ENCODE data around the gene MEGF10. TPM values are rescaled to one million over a fixed set of nuclear protein-coding genes. Genes with fewer than 3 reads are reported as not detected.

Gene MEGF10
- total RNA-seq, 1 donor from 2014 or later, result not detected

- intact Hi-C loops (cut with micrococcal nuclease), result no loop called here
- Mint-ChIP-seq H3K27me3 (ENCODE audit: low read depth) (peaks cover under 1% of the 10 kb centered on the region), H3K4me1 (ENCODE audit: low read depth) (peaks cover 8% of the 10 kb centered on the region), H3K4me3 (ENCODE audit: low read depth) (no peak overlapping the region), H3K9me3 (no peaks in the 10 kb centered on the region), H3K36me3 (ENCODE audit: low read depth) (no peaks in the 10 kb centered on the region), H3K27ac (no peak overlapping the region)
- DNase-seq (ENCODE audit: low spot score), result no peak
Observed at GRCh38 chr5:127415034-127415433, 124.4 kb downstream of the MEGF10 start.

DNA sequence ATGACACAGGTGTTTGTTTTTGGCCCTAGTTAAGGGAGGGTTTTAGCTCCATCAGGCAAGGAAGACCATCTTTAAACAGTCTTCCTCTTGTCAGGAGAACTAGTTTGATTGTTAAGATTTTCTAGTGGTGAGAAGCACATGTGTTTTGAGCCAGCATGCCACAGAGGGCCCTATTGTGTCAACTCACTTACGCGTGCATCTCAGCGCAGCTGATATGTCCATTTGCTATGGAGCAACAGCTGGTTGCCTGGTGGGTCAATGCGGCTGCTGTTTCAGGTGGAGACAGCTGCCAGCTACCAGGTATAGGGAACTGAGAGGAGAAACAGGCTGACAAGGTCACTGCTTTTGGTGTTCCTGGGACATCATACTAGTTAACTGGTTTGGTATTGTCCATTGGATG lies 126.3 kb downstream of the MEGF10 start:
- H3K9me3 Mint-ChIP-seq, result no peaks in the 10 kb centered on the region
- no peaks in the 10 kb centered on the region for H3K36me3 Mint-ChIP-seq (ENCODE audit: low read depth)
- H3K4me1 Mint-ChIP-seq (ENCODE audit: low read depth), result no peaks in the 10 kb centered on the region
- H3K27ac Mint-ChIP-seq, result no peak overlapping the region
- intact Hi-C loops (cut with micrococcal nuclease), result no loop called here
- H3K4me3 Mint-ChIP-seq (ENCODE audit: low read depth), result no peak overlapping the region
- DNase-seq (ENCODE audit: low spot score), result no peak
- no peaks in the 10 kb centered on the region for H3K27me3 Mint-ChIP-seq (ENCODE audit: low read depth)

DNA sequence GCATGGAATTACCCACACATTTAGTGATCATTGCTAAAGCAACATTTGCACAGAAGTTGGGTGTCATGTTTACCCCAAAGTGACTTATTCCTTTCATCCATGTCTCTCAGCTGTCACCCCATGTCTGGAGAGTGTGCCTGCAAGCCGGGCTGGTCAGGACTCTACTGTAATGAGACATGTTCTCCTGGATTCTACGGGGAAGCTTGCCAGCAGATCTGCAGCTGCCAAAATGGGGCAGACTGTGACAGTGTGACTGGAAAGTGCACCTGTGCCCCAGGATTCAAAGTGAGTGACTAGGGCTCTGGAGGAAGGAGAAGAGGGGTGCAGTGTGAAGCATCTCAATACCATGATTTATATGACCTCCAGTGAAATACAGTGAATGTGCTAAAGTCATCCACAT lies 126.9 kb downstream of the MEGF10 start:
- Mint-ChIP-seq H3K27me3 (ENCODE audit: low read depth) (no peaks in the 10 kb centered on the region), H3K36me3 (ENCODE audit: low read depth) (no peaks in the 10 kb centered on the region), H3K27ac (no peak overlapping the region), H3K9me3 (no peaks in the 10 kb centered on the region), H3K4me3 (ENCODE audit: low read depth) (no peak overlapping the region), H3K4me1 (ENCODE audit: low read depth) (no peaks in the 10 kb centered on the region)
- intact Hi-C loops (cut with micrococcal nuclease), result no loop called here
- DNase-seq (ENCODE audit: low spot score), result no peak

- peaks cover 1% of the 10 kb centered on the region for H3K4me1 Mint-ChIP-seq (ENCODE audit: low read depth)
- no peak overlapping the region for H3K27ac Mint-ChIP-seq
- intact Hi-C loops (cut with micrococcal nuclease), result no loop called here
- H3K36me3 Mint-ChIP-seq (ENCODE audit: low read depth), result no peaks in the 10 kb centered on the region
- H3K27me3 Mint-ChIP-seq (ENCODE audit: low read depth), result no peaks in the 10 kb centered on the region
- no peak overlapping the region for H3K4me3 Mint-ChIP-seq (ENCODE audit: low read depth)
- DNase-seq (ENCODE audit: low spot score), result no peak
- no peaks in the 10 kb centered on the region for H3K9me3 Mint-ChIP-seq
Observed at GRCh38 chr5:127418367-127418766, 127.8 kb downstream of the MEGF10 start.

DNA sequence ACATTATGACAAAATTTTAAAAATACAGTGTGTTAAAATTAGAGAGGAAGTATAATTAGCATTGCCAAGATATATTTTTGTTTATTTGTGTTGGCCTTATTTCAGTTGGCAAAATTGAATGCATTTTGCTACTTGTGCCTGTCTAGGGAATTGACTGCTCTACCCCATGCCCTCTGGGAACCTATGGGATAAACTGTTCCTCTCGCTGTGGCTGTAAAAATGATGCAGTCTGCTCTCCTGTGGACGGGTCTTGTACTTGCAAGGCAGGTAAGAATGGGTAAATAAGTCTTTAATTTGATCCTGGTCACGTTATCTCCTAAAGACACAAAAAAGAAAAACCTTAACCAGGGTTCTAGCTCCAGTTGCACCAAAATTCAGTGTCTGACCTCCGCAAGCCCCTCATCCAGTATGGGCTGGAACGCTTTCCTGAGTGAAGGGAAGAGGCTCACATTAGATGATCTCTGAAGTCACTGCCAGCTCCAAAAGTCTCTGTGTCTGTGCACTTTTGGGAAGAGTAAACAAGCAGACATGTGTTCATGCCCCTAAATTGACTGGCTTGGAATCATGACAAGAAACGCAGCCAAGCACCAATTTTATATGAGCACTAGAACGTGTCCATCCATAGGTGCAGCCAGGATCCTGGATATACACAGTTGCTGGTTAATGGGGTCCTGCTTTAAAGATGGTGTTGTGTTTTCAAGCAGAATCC lies 128.5 kb downstream of the MEGF10 start:
- intact Hi-C loops (cut with micrococcal nuclease), result no loop called here

GRCh38 chr5:127419683-127420257 lies 129.2 kb downstream of the MEGF10 start:
- intact Hi-C loops (cut with micrococcal nuclease), result no loop called here
- H3K27me3 Mint-ChIP-seq (ENCODE audit: low read depth), result peaks cover 3% of the 10 kb centered on the region
- H3K27ac Mint-ChIP-seq, result no peak overlapping the region
- H3K4me3 Mint-ChIP-seq (ENCODE audit: low read depth), result no peak overlapping the region
- H3K9me3 Mint-ChIP-seq, result no peaks in the 10 kb centered on the region
- H3K36me3 Mint-ChIP-seq (ENCODE audit: low read depth), result no peaks in the 10 kb centered on the region
- H3K4me1 Mint-ChIP-seq (ENCODE audit: low read depth), result peaks cover 3% of the 10 kb centered on the region
- no peak for DNase-seq (ENCODE audit: low spot score)

More for the DNA sequence above, 128.5 kb downstream of the MEGF10 start:
- peaks cover 3% of the 10 kb centered on the region for H3K4me1 Mint-ChIP-seq (ENCODE audit: low read depth)
- H3K27me3 Mint-ChIP-seq (ENCODE audit: low read depth), result no peaks in the 10 kb centered on the region
- DNase-seq (ENCODE audit: low spot score), result no peak
- H3K36me3 Mint-ChIP-seq (ENCODE audit: low read depth), result no peaks in the 10 kb centered on the region
- no peak overlapping the region for H3K27ac Mint-ChIP-seq
- no peaks in the 10 kb centered on the region for H3K9me3 Mint-ChIP-seq
- H3K4me3 Mint-ChIP-seq (ENCODE audit: low read depth), result no peak overlapping the region

DNA sequence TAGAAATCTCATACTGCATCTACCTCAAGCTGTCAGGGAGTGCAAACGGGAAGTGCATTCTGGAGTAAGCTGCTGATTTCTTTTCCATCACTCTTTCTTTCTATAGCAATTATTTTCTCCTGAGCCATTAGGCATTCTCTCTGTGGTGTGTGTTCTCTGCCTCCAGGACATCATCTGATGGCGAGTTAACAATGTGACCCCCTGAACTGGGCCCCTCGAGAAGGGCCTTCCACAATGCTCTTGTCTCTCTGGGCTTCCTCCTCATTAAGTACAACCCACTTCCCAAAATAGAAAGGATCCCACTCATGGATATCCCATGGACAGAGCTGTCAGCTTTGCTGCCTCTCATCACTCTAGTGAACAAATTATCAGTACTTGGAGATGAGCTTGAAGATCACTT lies 130.2 kb downstream of the MEGF10 start:
- Mint-ChIP-seq H3K4me3 (ENCODE audit: low read depth) (no peak overlapping the region), H3K9me3 (no peaks in the 10 kb centered on the region), H3K27ac (no peak overlapping the region), H3K36me3 (ENCODE audit: low read depth) (no peaks in the 10 kb centered on the region), H3K27me3 (ENCODE audit: low read depth) (peaks cover 3% of the 10 kb centered on the region), H3K4me1 (ENCODE audit: low read depth) (peaks cover 3% of the 10 kb centered on the region)
- intact Hi-C loops (cut with micrococcal nuclease), result no loop called here
- no peak for DNase-seq (ENCODE audit: low spot score)

GRCh38 chr5:127421471-127421870 lies 130.9 kb downstream of the MEGF10 start:
- no peaks in the 10 kb centered on the region for H3K36me3 Mint-ChIP-seq (ENCODE audit: low read depth)
- no peak for DNase-seq (ENCODE audit: low spot score)
- H3K27ac Mint-ChIP-seq, result no peak overlapping the region
- H3K4me3 Mint-ChIP-seq (ENCODE audit: low read depth), result no peak overlapping the region
- H3K27me3 Mint-ChIP-seq (ENCODE audit: low read depth), result peaks cover 3% of the 10 kb centered on the region
- H3K9me3 Mint-ChIP-seq, result no peaks in the 10 kb centered on the region
- H3K4me1 Mint-ChIP-seq (ENCODE audit: low read depth), result peaks cover 3% of the 10 kb centered on the region
- intact Hi-C loops (cut with micrococcal nuclease), result no loop called here

DNA sequence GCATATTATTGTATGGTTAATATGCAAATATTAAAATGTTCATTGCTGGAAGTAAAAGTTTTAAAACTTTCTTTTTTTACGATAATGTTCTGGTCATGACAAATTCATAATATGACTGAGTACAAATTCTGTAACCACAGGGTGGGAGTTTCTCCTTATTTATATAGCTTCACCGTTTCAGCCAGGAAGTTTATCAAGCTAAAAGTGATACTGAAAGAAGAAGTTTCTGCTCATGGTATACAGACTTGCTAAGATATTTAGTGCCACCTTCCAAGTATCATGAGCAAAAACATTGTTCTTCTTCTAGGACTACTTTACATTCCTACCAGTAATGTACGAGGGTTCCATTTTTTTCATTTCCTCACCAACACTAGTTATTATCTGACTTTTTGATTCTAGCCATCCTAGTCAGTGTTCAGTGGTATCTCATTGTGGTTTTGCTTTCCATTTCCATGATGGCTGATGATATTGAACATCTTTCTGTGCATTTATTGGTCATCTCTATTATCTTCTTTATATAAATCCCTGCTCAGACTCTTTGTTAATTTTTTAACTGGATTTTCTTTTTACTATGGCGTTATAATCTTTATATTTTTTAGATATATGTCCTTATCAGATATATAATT lies 132.7 kb downstream of the MEGF10 start:
- peaks cover 3% of the 10 kb centered on the region for H3K4me1 Mint-ChIP-seq (ENCODE audit: low read depth)
- no peak for DNase-seq (ENCODE audit: low spot score)
- no peak overlapping the region for H3K4me3 Mint-ChIP-seq (ENCODE audit: low read depth)
- H3K27me3 Mint-ChIP-seq (ENCODE audit: low read depth), result peaks cover 5% of the 10 kb centered on the region
- H3K36me3 Mint-ChIP-seq (ENCODE audit: low read depth), result no peaks in the 10 kb centered on the region
- no peak overlapping the region for H3K27ac Mint-ChIP-seq
- intact Hi-C loops (cut with micrococcal nuclease), result no loop called here
- H3K9me3 Mint-ChIP-seq, result no peaks in the 10 kb centered on the region

GRCh38 chr5:127425037-127425436 lies 134.4 kb downstream of the MEGF10 start:
- Mint-ChIP-seq H3K9me3 (no peaks in the 10 kb centered on the region), H3K4me1 (ENCODE audit: low read depth) (peaks cover 3% of the 10 kb centered on the region), H3K4me3 (ENCODE audit: low read depth) (no peak overlapping the region), H3K27me3 (ENCODE audit: low read depth) (peaks cover 6% of the 10 kb centered on the region), H3K36me3 (ENCODE audit: low read depth) (no peaks in the 10 kb centered on the region), H3K27ac (no peak overlapping the region)
- intact Hi-C loops (cut with micrococcal nuclease), result no loop called here
- DNase-seq (ENCODE audit: low spot score), result no peak

DNA sequence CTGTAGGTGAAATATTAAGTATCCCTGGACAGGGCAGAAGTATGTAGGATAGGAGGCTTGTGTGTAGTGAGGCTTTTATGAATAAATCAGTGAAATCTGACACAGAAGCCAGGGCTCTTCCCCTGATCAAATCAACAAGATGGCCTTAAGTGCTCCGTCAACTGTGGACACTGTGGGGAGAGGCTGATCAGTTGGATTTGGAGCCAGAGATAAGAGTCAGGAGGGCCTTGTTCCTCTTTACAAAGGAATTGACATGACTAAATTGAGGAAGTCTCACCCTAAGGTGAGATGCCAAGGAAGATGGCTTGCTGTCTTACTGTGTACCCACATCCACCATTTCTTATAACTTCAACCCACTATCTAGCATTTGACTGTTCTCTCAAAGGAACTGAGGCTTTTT lies 135.3 kb downstream of the MEGF10 start:
- DNase-seq (ENCODE audit: low spot score), result no peak
- no peak overlapping the region for H3K27ac Mint-ChIP-seq
- H3K9me3 Mint-ChIP-seq, result no peaks in the 10 kb centered on the region
- intact Hi-C loops (cut with micrococcal nuclease), result no loop called here
- peaks cover 6% of the 10 kb centered on the region for H3K27me3 Mint-ChIP-seq (ENCODE audit: low read depth)
- H3K4me1 Mint-ChIP-seq (ENCODE audit: low read depth), result peaks cover 3% of the 10 kb centered on the region
- no peaks in the 10 kb centered on the region for H3K36me3 Mint-ChIP-seq (ENCODE audit: low read depth)
- H3K4me3 Mint-ChIP-seq (ENCODE audit: low read depth), result no peak overlapping the region

- Mint-ChIP-seq H3K4me3 (ENCODE audit: low read depth) (no peak overlapping the region), H3K27me3 (ENCODE audit: low read depth) (peaks cover 6% of the 10 kb centered on the region), H3K9me3 (no peaks in the 10 kb centered on the region), H3K36me3 (ENCODE audit: low read depth) (no peaks in the 10 kb centered on the region), H3K27ac (no peak overlapping the region), H3K4me1 (ENCODE audit: low read depth) (peaks cover 3% of the 10 kb centered on the region)
- no peak for DNase-seq (ENCODE audit: low spot score)
- intact Hi-C loops (cut with micrococcal nuclease), result no loop called here
Observed at GRCh38 chr5:127426661-127427060, 136.1 kb downstream of the MEGF10 start.

GRCh38 chr5:127428276-127428675 lies 137.7 kb downstream of the MEGF10 start:
- intact Hi-C loops (cut with micrococcal nuclease), result no loop called here
- no peak for DNase-seq (ENCODE audit: low spot score)
- Mint-ChIP-seq H3K27me3 (ENCODE audit: low read depth) (peaks cover 8% of the 10 kb centered on the region), H3K9me3 (no peaks in the 10 kb centered on the region), H3K4me1 (ENCODE audit: low read depth) (peaks cover 2% of the 10 kb centered on the region), H3K27ac (no peak overlapping the region), H3K4me3 (ENCODE audit: low read depth) (no peak overlapping the region), H3K36me3 (ENCODE audit: low read depth) (no peaks in the 10 kb centered on the region)
